Activated T-cell treated with anti-CD3 and anti-CD28 coated beads for 24 hours (primary cell): ENCODE measurements around the gene JPT2.
A peak's percentile ranks its signal among the peaks of the same experiment; 100 is the strongest.
"Not testable (repeated sequence)": the region's sequence is repeated elsewhere in the genome, so short reads cannot be mapped to it uniquely, and the experiment has no call there.

ENCODE experiments used
- DNase-seq: peaks from one replicate; pipeline ENCODE4 v3.0.0-alpha.2; 2020; ENCODE audit warnings: low read depth

The JPT2 gene

DNA sequence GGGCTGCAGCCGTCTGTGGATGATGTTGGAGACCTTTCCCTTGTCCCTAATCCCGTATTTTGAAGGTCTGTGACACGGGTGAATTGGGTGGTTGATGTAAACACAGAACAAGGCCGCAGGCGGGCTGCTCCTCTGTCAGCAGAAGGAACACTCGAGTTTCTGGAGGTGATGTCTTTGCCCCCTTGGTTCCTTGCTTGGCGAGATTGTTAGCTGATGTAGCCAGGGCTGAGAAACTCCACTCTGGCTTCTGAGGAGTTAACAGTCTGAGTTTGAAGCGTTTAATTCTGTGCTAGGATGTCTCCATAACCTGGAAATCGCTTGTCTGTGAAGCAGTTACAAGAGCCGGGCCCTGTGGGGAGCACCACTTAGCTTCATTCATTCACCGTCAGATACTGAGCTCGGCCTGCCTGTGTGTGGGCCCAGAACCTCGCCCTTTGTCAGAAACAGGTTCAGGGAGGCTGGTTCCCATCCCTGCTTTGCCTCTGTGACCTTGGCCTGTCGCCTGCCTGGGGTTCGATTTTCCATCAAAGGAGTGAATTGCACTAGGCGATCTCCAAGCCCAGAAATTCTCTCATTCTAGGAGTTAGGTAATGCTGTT, 29.2 kb downstream of the JPT2 start:
- DNase-seq: no peak

GRCh38 chr16:1708083-1708767, 30.1 kb downstream of the JPT2 start:
- no peak for DNase-seq

DNA sequence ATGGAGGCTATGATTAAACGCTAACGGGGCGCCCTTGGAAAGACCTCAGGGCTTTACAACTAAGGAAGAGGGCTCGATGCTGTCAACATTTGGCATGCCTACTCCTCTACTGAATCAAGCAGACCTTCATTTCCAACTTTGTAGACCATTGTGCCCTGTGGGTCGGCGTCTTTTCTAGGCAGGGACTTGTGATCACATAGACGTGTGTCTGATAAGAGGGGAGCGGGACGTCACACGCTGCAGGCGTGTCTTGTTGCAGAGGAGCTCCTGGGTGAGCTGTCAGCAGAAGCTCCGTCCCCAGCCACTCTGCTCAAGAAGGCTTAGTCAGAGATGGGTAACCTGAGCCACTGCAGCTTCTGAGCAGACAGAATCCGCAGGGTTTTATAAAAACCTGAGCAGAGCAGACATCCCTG, 30.7 kb downstream of the JPT2 start:
- DNase-seq: no peak

GRCh38 chr16:1709356-1709755, 31.3 kb downstream of the JPT2 start:
- DNase-seq: no peak

DNA sequence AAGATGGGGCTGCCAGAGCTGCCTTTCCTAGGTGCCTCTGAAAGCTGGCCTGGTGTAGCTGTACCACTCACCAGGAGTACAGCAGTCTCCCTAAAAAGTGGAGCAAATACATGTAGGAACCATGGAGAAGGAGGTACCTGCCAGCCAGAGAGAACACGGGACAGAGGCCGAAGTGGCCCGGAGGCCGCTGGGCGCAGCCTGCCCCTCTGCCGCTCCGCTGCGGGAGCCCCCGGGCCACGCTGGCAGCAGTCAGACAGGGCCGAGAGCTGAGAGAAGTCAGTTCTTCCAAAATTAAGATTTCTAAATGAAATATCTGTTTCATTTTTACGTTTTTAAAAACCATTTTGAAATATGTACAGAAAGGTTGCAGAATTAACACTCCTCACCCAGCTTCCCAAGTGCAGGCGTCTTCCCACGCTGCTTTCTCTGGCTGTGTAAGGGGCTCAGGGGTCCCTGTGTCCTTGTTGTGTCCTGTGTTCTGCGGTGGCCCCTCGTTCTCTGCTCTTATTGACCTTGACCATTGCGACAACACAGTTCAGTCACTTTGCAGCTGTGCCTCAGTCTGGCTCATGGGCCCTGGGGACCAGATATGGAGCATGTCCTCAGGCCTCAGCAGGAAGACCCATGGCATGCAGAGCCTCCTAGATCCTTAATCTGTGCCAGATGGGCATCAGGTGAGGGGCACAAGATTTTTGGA, 32.9 kb downstream of the JPT2 start:
- no peak for DNase-seq

GRCh38 chr16:1712791-1713261, 34.7 kb downstream of the JPT2 start:
- no peak for DNase-seq

GRCh38 chr16:1713331-1713730, 35.3 kb downstream of the JPT2 start:
- no peak for DNase-seq

GRCh38 chr16:1713933-1714332, 35.9 kb downstream of the JPT2 start:
- no peak for DNase-seq

DNA sequence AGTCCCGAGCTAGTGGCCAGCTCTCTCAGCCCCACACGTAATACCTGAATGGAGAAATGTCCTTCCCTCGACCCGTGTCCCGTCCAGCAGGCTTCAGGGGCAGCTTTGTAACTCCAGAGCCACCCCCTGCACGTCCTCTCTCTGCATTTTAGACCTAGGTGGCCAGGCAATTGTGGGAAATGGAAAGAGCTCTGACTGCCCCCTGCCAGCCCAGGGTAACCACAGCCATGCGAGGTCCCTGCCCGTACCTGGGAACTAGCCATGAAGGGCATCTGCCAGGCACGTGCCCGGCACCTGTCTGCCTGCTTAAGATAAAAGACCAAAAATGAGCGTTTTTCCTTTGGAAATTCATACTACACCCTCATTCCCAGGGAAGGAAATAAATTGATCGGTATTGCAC, 37.1 kb downstream of the JPT2 start:
- DNase-seq: no peak

- not testable (repeated sequence) for DNase-seq
These were observed 40.2 kb downstream of the JPT2 start for GRCh38 chr16:1718236-1718635.

DNA sequence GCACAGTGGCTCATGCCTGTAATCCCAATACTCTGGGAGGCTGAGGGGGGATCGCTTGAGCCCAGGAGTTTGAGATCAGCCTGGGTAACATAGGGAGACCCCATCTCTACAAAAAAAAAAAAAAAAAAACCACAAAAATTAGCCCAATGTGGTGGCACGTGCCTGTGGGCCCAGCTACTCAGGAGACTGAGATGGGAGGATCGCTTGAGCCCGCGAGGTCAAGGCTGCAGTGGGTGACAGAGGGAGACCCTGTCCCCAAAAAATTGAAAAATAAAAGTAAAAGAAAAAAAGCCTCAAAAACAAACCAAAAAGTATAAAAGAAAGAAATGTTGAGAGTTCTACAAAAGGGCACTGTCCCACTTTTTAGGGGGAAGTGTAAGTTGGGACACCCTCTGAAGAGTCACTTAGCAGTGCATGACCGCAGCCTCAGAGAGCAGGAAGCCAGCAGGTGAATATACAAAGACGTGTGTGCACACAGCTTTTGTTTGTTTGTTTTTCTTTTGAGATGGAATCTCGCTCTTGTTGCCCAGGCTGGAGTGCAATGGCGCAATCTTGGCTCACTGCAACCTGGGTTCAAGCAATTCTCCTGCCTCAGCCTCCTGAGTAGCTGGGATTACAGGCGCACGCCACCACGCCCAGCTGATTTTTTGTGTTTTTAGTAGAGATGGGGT, 41.6 kb downstream of the JPT2 start:
- not testable (repeated sequence) for DNase-seq

- DNase-seq: no peak
These were observed 43.3 kb downstream of the JPT2 start for GRCh38 chr16:1721372-1721771.

DNA sequence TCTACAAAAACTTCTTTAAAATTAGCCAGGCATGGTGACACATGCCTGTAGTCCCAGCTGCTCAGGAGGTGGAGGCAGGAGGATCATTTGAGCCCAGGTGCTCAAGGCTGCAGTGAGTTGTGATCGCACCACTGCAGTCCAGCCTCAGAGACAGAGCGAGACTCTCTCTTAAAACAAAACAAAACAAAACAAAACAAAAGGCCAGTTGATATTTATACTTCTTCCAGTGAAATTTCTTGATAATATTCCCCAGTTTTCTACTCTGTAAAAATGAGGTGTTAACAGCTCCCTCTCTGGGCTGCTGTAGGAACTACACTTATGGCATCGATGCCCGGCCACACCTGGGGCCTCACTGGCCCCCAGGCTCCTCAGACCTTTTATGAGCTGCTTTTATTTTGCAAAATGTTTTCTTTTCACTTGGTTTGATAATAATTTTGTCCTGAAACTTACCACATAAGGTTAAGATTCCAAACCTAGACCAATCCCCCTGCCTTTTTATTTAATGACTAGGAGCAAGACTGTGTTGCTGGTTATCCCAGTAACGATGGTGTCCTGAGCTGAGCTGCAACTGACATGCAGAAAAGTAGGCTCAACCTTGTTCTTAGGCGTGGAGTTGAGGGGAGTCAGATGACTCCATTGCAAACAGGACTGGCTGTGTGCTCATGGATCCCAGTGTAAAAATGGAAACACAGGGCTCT, 45.5 kb downstream of the JPT2 start:
- DNase-seq: peak; percentile 15

GRCh38 chr16:1724491-1724890, 46.4 kb downstream of the JPT2 start:
- no peak for DNase-seq

GRCh38 chr16:1726661-1727502, 48.8 kb downstream of the JPT2 start:
- DNase-seq: no peak

- DNase-seq: no peak
These were observed 49.9 kb downstream of the JPT2 start for GRCh38 chr16:1727651-1728624.

- no peak for DNase-seq
These were observed 50.9 kb downstream of the JPT2 start for GRCh38 chr16:1729026-1729425.

GRCh38 chr16:1729445-1729844, 51.4 kb downstream of the JPT2 start:
- DNase-seq: no peak

GRCh38 chr16:1731073-1731472, 53.0 kb downstream of the JPT2 start:
- no peak for DNase-seq

DNA sequence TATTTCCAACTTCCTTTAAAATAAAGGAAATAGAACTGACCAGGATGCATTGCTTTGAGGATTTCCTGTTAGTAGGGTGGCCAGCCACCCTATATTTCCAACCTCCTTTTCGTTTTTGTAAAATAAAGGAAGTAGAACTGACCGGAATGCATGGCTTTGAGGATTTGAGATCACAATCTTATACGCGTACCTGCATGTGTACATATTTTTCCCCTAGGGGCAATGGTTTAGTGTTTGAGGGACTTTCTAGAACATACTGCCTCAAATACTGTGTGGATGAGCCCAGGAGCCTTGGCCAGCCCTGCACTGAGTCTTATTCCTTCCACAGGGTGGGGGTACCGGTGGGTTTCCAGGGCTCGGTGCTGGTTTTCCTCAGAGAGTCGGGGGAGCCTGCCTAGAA, 53.5 kb downstream of the JPT2 start:
- DNase-seq: no peak
